ENCODE measurements around the gene SDF4.
A peak's percentile ranks its signal among the peaks of the same experiment; 100 is the strongest.

Gene SDF4

DNA sequence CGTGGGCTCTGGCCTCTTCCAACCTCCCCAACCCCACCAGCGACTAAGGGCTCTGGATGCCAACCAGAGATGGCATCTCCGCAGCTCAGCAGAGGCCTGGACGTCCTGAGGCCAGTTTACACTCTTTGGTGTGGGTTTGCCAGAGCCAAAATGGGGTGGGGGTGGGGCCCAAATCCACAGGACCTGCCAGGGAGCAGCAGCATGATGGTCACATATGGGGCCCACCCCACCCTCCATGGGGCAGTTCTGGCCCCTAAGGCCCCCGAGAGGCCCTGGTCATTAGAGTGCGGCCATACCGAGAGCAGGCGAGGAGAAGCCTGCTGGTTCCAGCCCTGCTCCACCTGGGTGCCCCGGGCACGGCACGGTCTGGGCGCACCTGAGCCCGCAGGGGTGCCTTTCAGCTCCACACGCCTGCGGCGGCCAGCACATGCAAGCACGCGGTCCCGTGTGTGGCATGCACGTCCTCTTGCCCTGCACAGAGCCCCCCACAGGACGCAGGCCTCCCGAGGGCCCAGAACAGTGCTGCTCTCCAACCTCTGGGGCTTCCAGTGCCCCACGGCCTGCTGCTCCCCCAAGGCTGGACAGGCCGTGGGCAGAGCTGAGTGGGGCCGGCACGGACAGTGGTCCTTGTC is 9.9 kb upstream of the SDF4 start:
- no peak for DNase-seq (ENCODE audit: low read depth)

DNA sequence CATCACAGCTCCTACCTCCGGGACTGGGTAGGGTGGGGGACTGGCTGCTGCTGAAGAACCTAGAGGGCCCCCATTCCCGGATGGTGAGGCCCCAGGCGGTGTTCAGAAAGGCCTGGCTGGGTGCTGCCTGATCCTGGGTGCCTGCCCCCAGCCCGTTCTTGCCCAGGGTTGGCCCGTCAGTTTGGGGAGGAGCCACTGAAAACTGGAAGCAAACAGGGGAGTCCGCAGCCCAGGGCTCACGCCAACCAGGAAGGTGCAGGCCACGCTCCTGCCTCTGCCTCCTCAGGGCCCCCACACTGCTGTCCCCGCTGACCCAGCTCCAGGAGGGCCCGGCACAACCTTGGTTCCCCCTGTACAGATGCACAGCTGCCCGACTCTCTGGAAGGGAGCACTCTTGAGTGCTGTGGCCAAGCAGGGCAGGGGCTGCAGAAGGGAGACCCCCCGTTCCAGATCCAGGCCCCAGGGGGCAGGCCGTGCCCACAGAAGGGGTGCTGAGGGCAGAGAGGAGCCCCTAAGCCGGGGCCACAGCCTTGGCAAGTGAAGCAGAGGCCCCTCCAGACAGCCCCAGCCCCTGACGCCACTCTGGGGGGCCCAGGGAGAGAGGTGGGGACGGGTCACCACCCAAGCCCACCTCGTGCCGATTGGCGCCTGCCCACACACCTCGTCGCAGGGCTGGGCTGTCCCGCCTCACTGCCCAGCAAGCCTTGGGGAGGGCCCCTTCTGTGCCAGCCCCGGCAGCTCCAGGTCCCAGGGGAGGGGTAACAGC is 9.2 kb upstream of the SDF4 start:
- no peak for DNase-seq (ENCODE audit: low read depth)

DNA sequence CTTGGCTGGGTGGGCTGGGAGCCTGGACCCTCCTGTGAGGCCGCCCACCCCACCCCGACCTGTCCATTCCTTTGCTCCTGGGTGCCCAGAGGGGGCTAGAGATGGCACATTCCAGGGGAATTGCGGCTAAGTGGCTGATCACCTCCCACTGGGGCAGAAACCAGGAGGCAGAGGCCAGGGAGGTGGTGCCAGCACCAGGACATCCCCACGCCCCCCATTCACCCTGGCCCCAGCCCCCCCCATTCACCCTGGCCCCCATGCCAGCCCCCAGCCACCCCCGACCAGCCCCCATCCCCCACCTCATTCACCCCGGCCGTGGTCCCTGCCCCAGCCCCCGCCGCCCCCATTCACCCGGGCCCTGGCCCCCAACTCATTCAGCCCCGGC is 8.5 kb upstream of the SDF4 start:
- no peak for DNase-seq (ENCODE audit: low read depth)

- no peak for DNase-seq (ENCODE audit: low read depth)
Measured at GRCh38 chr1:1239614-1240347, 8.0 kb upstream of the SDF4 start.

- no peak for DNase-seq (ENCODE audit: low read depth)
Measured at GRCh38 chr1:1239227-1239613, 7.4 kb upstream of the SDF4 start.

- no peak for DNase-seq (ENCODE audit: low read depth)
Measured at GRCh38 chr1:1238702-1239178, 6.9 kb upstream of the SDF4 start.

GRCh38 chr1:1237874-1238701 is 6.3 kb upstream of the SDF4 start:
- DNase-seq (ENCODE audit: low read depth) = no peak

DNA sequence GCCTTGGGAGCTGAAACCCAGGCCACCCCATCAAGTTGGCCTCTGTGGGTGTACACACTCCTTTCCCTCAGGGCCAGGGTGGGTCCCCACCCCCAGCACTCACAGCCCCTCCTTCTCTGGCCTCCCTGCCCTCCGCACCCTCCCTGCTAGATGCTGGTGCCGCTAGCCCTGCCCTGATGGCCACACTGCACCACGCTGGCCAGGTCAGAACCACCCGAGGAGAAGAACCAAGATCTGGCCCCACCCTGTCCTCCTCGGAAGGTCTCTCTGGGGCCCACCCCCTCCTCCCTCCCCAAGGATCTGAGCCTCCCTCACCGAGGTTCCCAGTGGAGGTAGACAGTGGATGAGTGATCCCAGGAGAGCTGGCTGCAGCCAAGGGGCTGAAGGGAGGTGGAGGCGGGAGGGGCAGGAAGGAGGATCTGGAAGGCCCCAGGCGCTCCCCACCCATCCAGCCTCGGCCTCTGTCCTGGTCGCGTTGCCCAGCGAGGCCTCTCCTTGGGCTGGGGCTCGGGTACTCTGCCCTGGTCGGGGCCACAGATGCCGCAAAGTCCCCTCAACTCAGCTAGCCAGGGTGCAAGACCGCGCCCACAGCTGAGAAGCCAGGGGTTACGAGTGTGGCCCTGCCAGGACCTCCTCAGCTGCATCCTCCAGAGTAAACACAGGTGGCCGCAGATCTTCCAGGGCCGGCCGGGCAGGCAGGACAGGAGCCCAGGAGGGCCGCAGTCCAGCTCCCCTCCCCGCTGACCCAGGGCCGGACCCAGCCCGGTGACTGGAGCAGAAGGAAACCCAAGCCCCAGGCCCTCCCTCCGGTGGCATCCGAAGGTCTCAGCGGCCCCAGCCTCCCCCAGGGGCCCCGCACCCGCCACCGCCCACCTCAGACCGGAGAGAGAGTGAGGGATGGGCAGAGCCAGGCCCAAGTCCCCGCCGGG is 5.4 kb upstream of the SDF4 start:
- DNase-seq (ENCODE audit: low read depth) = no peak

- no peak for DNase-seq (ENCODE audit: low read depth)
Measured at GRCh38 chr1:1236176-1236763, 4.5 kb upstream of the SDF4 start.

DNA sequence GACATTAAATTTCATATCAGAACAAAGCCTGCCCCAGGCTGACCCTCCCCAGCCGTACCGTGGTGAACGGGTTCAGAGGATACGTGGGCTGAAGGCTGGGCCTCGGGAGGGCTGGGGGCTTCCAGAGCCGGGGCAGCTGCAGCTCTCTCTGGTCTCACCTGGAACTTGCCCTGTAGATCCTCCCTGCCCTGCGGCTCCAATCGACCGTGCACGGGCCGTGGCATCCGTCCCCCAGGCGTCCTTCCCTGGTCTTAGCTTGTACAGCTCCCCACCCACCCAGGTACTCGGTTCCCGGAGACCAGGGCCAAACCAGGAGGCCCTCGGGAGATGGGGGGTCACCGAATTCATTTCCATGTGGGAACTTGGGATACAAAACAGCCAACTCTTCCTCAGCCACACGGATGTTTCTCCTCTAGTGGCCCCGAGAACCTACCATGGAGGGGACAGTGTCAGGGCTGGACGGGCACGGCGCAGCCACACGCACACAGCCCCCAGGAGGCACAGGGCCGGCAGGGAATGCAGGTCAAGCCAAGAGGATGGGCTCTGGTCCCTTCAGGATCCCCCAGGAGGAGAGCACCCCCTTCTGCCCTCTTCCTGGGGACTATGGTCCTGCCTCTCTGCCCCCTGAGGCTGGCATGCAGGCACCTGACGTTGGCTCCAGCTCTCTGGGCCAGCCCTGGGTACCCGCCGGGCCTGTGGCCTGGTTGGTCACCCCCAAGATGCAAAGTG is 3.4 kb upstream of the SDF4 start:
- no peak for DNase-seq (ENCODE audit: low read depth)

DNA sequence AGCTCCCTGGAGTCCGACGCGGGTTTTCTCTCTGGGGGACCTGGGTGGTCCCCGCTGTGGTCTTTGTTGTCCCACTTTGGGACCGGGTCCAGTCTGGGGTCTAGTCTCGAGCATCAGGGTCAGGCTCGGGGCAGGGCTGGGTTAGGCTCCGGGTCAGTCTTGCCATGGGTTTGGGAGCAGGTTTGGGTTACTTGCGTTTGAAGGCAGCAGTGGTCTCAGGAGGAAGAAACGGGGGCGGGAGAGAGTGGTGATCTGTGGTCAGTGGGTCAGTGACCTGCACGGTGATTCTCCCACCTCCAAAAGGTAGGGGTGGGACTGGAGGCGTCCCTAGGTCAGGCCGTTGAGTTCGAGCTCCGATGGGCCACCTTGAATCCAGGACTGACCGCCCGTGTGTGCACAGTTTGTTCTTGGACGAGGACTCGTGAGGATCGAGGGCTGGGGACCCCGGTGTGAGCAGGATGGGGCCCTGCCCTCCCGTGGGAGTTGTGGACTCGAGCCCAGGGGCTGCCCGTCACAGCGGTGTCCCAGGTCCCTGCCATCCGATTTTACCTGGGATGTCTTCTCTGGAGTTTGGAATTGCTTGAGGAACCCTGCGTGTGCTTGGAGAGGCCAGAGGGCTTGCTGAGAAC is 2.5 kb upstream of the SDF4 start:
- no peak for DNase-seq (ENCODE audit: low read depth)

GRCh38 chr1:1233567-1233892 is 1.7 kb upstream of the SDF4 start:
- DNase-seq (ENCODE audit: low read depth) = no peak

GRCh38 chr1:1232796-1233566 is 1.2 kb upstream of the SDF4 start:
- DNase-seq (ENCODE audit: low read depth) = no peak

- DNase-seq (ENCODE audit: low read depth) = no peak
Measured at GRCh38 chr1:1232208-1232795, 501 bp upstream of the SDF4 start, which contains the start of gene B3GALT6. TSS of gene B3GALT6 (plus strand) at chr1:1232237. CDS start at chr1:1232279, 42 bp downstream.

DNA sequence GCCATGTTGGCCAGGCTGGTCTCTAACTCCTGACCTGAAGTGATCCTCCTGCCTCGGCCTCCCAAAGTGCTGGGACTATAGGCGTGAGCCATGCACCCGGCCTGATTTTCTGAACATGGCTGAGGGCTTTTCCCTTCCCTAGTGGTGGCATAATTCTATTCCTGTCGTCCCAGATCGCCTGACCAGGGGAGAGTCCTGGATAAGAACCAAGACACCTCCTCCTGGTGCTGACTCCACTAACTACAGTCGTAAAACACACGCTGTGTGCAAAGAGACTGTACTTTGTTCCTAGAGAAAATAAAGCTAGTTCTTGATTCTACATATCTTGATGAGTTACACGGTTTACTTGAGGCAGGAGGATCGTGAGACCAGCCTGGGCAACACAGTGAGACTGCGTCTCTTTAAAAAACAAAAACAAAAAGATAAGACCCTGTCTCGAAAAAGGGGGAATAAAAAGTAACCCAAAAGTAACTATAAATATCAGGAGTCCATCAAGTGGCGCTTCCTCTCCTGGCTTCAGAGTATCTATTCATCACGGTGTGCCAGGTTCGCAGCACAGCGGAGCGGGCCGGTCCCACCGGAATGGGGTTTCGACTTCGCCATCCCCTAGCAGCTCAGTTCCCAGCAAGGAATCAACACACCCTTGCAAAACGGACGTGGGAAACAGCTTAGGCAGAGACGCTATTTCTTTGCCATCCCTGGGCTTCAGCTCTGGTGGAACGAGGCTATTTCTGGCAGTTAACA is 973 bp downstream of the SDF4 start:
- DNase-seq (ENCODE audit: low read depth) = peak; percentile 36

- DNase-seq (ENCODE audit: low read depth) = no peak
Measured at GRCh38 chr1:1229770-1230169, 2.0 kb downstream of the SDF4 start.

DNA sequence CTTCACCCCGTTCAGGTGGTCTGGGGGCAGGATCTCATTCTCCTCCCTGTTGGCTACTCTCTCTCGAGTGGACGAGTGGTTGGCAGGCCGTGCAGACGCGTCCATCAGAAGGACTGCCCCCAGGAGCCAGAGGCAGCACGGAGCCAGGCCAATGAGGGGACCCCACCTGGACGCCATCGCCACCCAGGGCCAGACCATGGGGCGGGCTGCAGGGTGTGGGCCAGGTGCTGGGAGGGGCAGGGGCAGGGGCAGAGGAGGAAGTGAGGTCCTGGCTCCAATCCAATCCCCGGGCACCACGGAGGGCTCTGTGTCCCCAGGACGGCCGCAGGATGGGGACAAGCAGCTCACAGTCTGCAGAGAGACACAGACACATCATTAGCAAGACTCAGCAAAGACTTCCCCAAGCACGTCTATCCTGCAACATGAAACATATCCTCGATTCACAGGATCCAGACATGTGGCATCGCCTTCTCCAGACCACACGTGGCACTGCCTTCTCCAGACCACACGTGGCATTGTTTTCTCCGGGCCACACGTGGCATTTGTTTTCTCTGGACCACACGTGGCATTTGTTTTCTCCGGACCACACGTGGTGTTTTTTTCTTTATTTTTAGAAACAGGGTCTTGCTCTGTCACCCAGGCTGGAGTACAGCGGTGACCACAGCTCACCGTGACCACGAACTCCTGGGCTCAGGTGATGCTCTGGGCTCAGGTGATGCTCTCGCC is 3.0 kb downstream of the SDF4 start:
- DNase-seq (ENCODE audit: low read depth) = no peak
